Esophagus muscularis mucosa (tissue), 3 donors: Measurements from ENCODE around the gene SMPD2.

Source experiments
- CTCF ChIP-seq, 3 experiments: fragments of 200-600 bp in 2 of 3; fragments of 450-650 bp in 1 of 3; sonication (generic) in 2 of 3; IDR thresholded peaks; one replicate each; pipeline ENCODE4 v1.5.1; 2017 to 2019; ENCODE audit warnings: antibody characterized with exemption in 3 of 3, mild to moderate bottlenecking in 2 of 3, moderate library complexity in 1 of 3
- POLR2AphosphoS5 ChIP-seq, 2 donors: sonication (generic); formaldehyde crosslinking; IDR thresholded peaks; one replicate each; pipeline ENCODE4 v1.6.1; 2017; ENCODE audit warnings: antibody characterized with exemption in 2 of 2

GRCh38 chr6:109396046-109396718 is 44.3 kb upstream of the SMPD2 start:
- TF ChIP-seq CTCF (IDR thresholded peaks at IDR 0.05) (no peak), POLR2AphosphoS5 (IDR thresholded peaks at IDR 0.05) (no peak)
